HL-60 (cell line): ENCODE measurements around the gene IRF6.

ENCODE experiments used
- CTCF ChIP-seq: IDR thresholded peaks from one replicate; pipeline ENCODE4 v1.5.1; 2011; ENCODE audit warnings: low read length, control low read depth, inconsistent platforms; ENCODE audit not compliant: insufficient read depth
- POLR2AphosphoS5 ChIP-seq: IDR thresholded peaks from 2 replicates; pipeline ENCODE4 v1.6.1; 2012; ENCODE audit warnings: low read depth
- REST ChIP-seq: IDR thresholded peaks from 2 replicates; pipeline ENCODE4 v1.6.1; 2012; ENCODE audit warnings: low read depth; ENCODE audit not compliant: insufficient replicate concordance

GRCh38 chr1:209790286-209791193 lies 15.4 kb downstream of the IRF6 start:
- no peak for TF ChIP-seq CTCF
- TF ChIP-seq REST: no peak
- TF ChIP-seq POLR2AphosphoS5: no peak
